Endothelial cell of umbilical vein (primary cell): ENCODE measurements around the gene MYL3. TPM values are rescaled to one million over a fixed set of nuclear protein-coding genes. Genes with fewer than 3 reads are reported as not detected.

ENCODE experiments used
- BruUV-seq: library from RNA; stranded (reverse); fragments of 400-500 nt; replicated peaks from 2 replicates; lab custom pipeline; 2021; lab: Mats Ljungman, UMichigan
- CTCF ChIA-PET: fragments of 300-600, 350-600 bp; sonication (Branson Sonifier 250); formaldehyde crosslinking; loops from one replicate; lab custom pipeline; 2021; ENCODE audit warnings: antibody characterized with exemption, inconsistent platforms; lab: Charles Lee
- POLR2A ChIA-PET: fragments of 300-600, 350-600 bp; sonication (Branson Sonifier 250); formaldehyde crosslinking; loops from one replicate; lab custom pipeline; 2021; ENCODE audit warnings: antibody characterized with exemption, inconsistent platforms; lab: Charles Lee
- DNase-seq: peaks from one replicate; pipeline ENCODE4 v3.0.0-alpha.2; 2011; ENCODE audit warnings: low read depth, low spot score
- FAIRE-seq: peaks from 2 replicates; lab custom pipeline; 2011; peaks lifted over from hg19 to GRCh38; lab: Jason Lieb, UNC
- H2AFZ ChIP-seq: 2 replicates; pipeline ENCODE4 v1.6.0; 2012; ENCODE audit warnings: low read depth, low read length, control low read depth, inconsistent platforms
- H3K27ac ChIP-seq: 2 replicates; pipeline ENCODE4 v1.5.1; 2011; ENCODE audit warnings: low read depth, mild to moderate bottlenecking, control low read depth, low read length, moderate library complexity; ENCODE audit not compliant: insufficient read depth
- H3K27me3 ChIP-seq, 2 experiments: 2 replicates each; pipeline versions ENCODE4 v1.6.0 to v1.6.1; 2011; ENCODE audit warnings: low read length in 2 of 2, mixed read lengths in 1 of 2; ENCODE audit not compliant: control insufficient read depth in 2 of 2, insufficient read depth in 2 of 2
- H3K36me3 ChIP-seq, 2 experiments: 2 replicates in 1 of 2; 3 replicates in 1 of 2; pipeline ENCODE4 v1.5.1; 2011; ENCODE audit warnings: low read length in 2 of 2, mild to moderate bottlenecking in 1 of 2, moderate library complexity in 1 of 2; ENCODE audit not compliant: control insufficient read depth in 2 of 2, insufficient read depth in 2 of 2; ENCODE audit errors: extremely low read depth in 1 of 2
- H3K4me1 ChIP-seq: 3 replicates; pipeline ENCODE4 v1.5.1; 2011; ENCODE audit warnings: mild to moderate bottlenecking, low read length; ENCODE audit not compliant: control insufficient read depth, insufficient read depth; ENCODE audit errors: extremely low read depth
- H3K4me2 ChIP-seq: 2 replicates; pipeline ENCODE4 v1.6.1; 2011; ENCODE audit warnings: low read length, control low read depth, mixed read lengths; ENCODE audit not compliant: insufficient read depth
- H3K4me3 ChIP-seq, 3 experiments: fragments of 200-600 bp in 1 of 3; sonication (generic), shearing (Covaris generic) in 1 of 3; replicated peaks in 1 of 3; 2 replicates each; pipeline ENCODE4 v1.5.1; 2011 to 2016; ENCODE audit warnings: control low read depth in 3 of 3, low read length in 3 of 3, mild to moderate bottlenecking in 2 of 3, inconsistent platforms in 1 of 3, low read depth in 1 of 3, moderate library complexity in 1 of 3; ENCODE audit not compliant: insufficient read depth in 1 of 3
- H3K79me2 ChIP-seq: 2 replicates; pipeline ENCODE4 v1.6.0; 2012; ENCODE audit warnings: low read length, inconsistent platforms; ENCODE audit not compliant: control insufficient read depth, insufficient read depth
- H3K9ac ChIP-seq: replicated peaks from 2 replicates; pipeline ENCODE3; 2011; ENCODE audit warnings: low read length, control low read depth; ENCODE audit not compliant: insufficient read depth; ENCODE audit errors: extremely low read depth
- H3K9me1 ChIP-seq: replicated peaks from 3 replicates; pipeline ENCODE4 v1.6.0; 2011; ENCODE audit warnings: mild to moderate bottlenecking, low read length; ENCODE audit not compliant: control insufficient read depth, insufficient read depth; ENCODE audit errors: extremely low read depth
- H3K9me3 ChIP-seq: replicated peaks from 2 replicates; pipeline ENCODE4 v1.5.1; 2012; ENCODE audit warnings: low read length, inconsistent platforms; ENCODE audit not compliant: control insufficient read depth, insufficient read depth
- H4K20me1 ChIP-seq: replicated peaks from 2 replicates; pipeline ENCODE3; 2011; ENCODE audit warnings: mild to moderate bottlenecking, low read length; ENCODE audit not compliant: control insufficient read depth, insufficient read depth; ENCODE audit errors: extremely low read depth
- CTCF ChIP-seq, 2 donors: IDR thresholded peaks; 1 replicate in 1 of 2; 2 replicates in 1 of 2; pipeline ENCODE4 v1.5.1; 2011; ENCODE audit warnings: low read length in 2 of 2, mild to moderate bottlenecking in 2 of 2, moderate library complexity in 2 of 2, control low read depth in 1 of 2, inconsistent platforms in 1 of 2, low read depth in 1 of 2; ENCODE audit not compliant: insufficient read depth in 1 of 2; ENCODE audit errors: extremely low read depth in 1 of 2
- EZH2 ChIP-seq: IDR thresholded peaks from 2 replicates; pipeline ENCODE4 v1.6.1; 2012; ENCODE audit warnings: borderline replicate concordance, low read depth, mild to moderate bottlenecking, moderate library complexity, low read length, inconsistent platforms; ENCODE audit not compliant: severe bottlenecking
- FOS ChIP-seq: IDR thresholded peaks from 2 replicates; pipeline ENCODE4 v1.6.1; 2011; ENCODE audit warnings: mild to moderate bottlenecking, low read length, moderate library complexity, borderline replicate concordance; ENCODE audit not compliant: insufficient read depth
- GATA2 ChIP-seq: IDR thresholded peaks from 2 replicates; pipeline ENCODE4 v1.7.0; 2011; ENCODE audit warnings: low read depth, mild to moderate bottlenecking, moderate library complexity, mixed read lengths, low read length; ENCODE audit not compliant: insufficient read length, insufficient read depth
- JUN ChIP-seq: IDR thresholded peaks from 2 replicates; pipeline ENCODE4 v1.6.1; 2011; ENCODE audit warnings: borderline replicate concordance, low read depth; ENCODE audit not compliant: insufficient read length, insufficient read depth
- MAX ChIP-seq: IDR thresholded peaks from 2 replicates; pipeline ENCODE4 v1.6.1; 2011; ENCODE audit not compliant: insufficient read depth, insufficient read length
- MYC ChIP-seq: IDR thresholded peaks from one replicate; pipeline ENCODE4 v1.6.1; 2011; ENCODE audit warnings: mild to moderate bottlenecking, low read depth, low read length
- POLR2A ChIP-seq: IDR thresholded peaks from 2 replicates; pipeline ENCODE4 v1.6.1; 2012; ENCODE audit warnings: low read depth, mild to moderate bottlenecking, control low read depth, low read length
- POLR2AphosphoS5 ChIP-seq: IDR thresholded peaks from 2 replicates; pipeline ENCODE4 v1.6.1; 2012; ENCODE audit warnings: low read depth, mild to moderate bottlenecking, control low read depth, low read length, moderate library complexity; ENCODE audit not compliant: insufficient read depth
- dilution Hi-C: fragments of 300-500 bp; cut with MboI; formaldehyde crosslinking; loops from one replicate; pipeline ENCODE4 v1.15.0; 2019; ENCODE audit warnings: low sequenced_read_pairs; ENCODE audit not compliant: extremely low pct_ligation_motif_present
- intact Hi-C: fragments of 100-400 bp; cut with micrococcal nuclease; formaldehyde crosslinking; loops from one replicate; pipeline ENCODE4 v1.10.0; 2022
- polyA plus RNA-seq, 4 experiments: library from polyadenylated mRNA; depleted of rRNA in 3 of 4; stranded (reverse) in 3 of 4; unstranded in 1 of 4; fragments of >200 nt; gene quantifications; 2 replicates each; pipeline versions ENCODE4 v1.2.1 to v1.2.3, GENCODE V29; 2011 to 2012; ENCODE audit warnings: missing spikeins in 1 of 4
- total RNA-seq: library from RNA; stranded (reverse); gene quantifications from 2 replicates; pipeline ENCODE4 v1.2.3, GENCODE V29; 2021

The MYL3 gene
- total and polyA plus RNA-seq, 2 donors (not counting 3 experiments of a cell fraction or from before 2014, with no cell fraction given), result not detected

- H4K20me1 ChIP-seq, result no peaks in the 10 kb centered on the region
- H3K27ac ChIP-seq, result no peak overlapping the region
- no peaks in the 10 kb centered on the region for H3K9me1 ChIP-seq
- H3K79me2 ChIP-seq, result no peaks in the 10 kb centered on the region
- no peaks in the 10 kb centered on the region for H3K4me1 ChIP-seq
- no peak overlapping the region for H3K4me3 ChIP-seq
- no TSS peak for BruUV-seq
- intact Hi-C loops (no loop called here), dilution Hi-C loops (no loop called here)
- ChIA-PET POLR2A (no interaction called here), CTCF (interaction anchor here (4.2 kb wide), 1 partner anchor 11 kb away, joined by 19 read pairs; no protein-coding TSS in a partner anchor)
- H3K9ac ChIP-seq, result no peak overlapping the region
- DNase-seq (no peak), FAIRE-seq (no peak)
- H2AFZ ChIP-seq, result no peak overlapping the region
- H3K27me3 ChIP-seq, result peaks cover 32 to 44% of the 10 kb centered on the region in 2 experiments
- H3K9me3 ChIP-seq, result no peaks in the 10 kb centered on the region
- no peak overlapping the region for H3K4me2 ChIP-seq
- TF ChIP-seq EZH2 (peak; percentile 77), MYC (no peak)
- no peaks in the 10 kb centered on the region for H3K36me3 ChIP-seq
Observed at GRCh38 chr3:46883830-46884185, 20.6 kb upstream of the MYL3 start.

- H4K20me1 ChIP-seq, result no peaks in the 10 kb centered on the region
- no peaks in the 10 kb centered on the region for H3K4me1 ChIP-seq
- no peaks in the 10 kb centered on the region for H3K36me3 ChIP-seq
- H3K79me2 ChIP-seq, result no peaks in the 10 kb centered on the region
- no peak overlapping the region for H3K4me2 ChIP-seq
- dilution Hi-C loops, result no loop called here
- no peaks in the 10 kb centered on the region for H3K9me3 ChIP-seq
- H2AFZ ChIP-seq, result no peak overlapping the region
- BruUV-seq, result no TSS peak
- H3K27ac ChIP-seq, result no peak overlapping the region
- intact Hi-C loops, result no loop called here
- H3K9me1 ChIP-seq, result no peaks in the 10 kb centered on the region
- TF ChIP-seq POLR2AphosphoS5, result no peak
- no peak for TF ChIP-seq GATA2
- no peak for TF ChIP-seq POLR2A
- no peak for TF ChIP-seq JUN
- TF ChIP-seq CTCF (IDR thresholded peaks at IDR 0.05; ENCODE audit: extremely low read depth in 1 of 2, insufficient read depth in 1 of 2, low read depth in 1 of 2, low read length in 2 of 2), result no peak
- TF ChIP-seq MYC, result no peak
- no peak for TF ChIP-seq EZH2
- TF ChIP-seq MAX, result no peak
- TF ChIP-seq FOS, result no peak
- FAIRE-seq (no peak), DNase-seq (no peak)
- CTCF ChIA-PET, result interaction anchor here (0.7 to 4.2 kb wide), 4 partner anchors 11 to 177 kb away, joined by 3 to 19 read pairs (median 4); no protein-coding TSS in a partner anchor
- no peak overlapping the region for H3K9ac ChIP-seq
- peak overlapping the region in 1 of 3 experiments; percentile 21 for H3K4me3 ChIP-seq
- peaks cover 32 to 44% of the 10 kb centered on the region in 2 experiments for H3K27me3 ChIP-seq
- POLR2A ChIA-PET, result no interaction called here
Observed at GRCh38 chr3:46883054-46883829, 20.0 kb upstream of the MYL3 start.
